Fibroblast of mammary gland (primary cell): ENCODE measurements around the gene PHTF1.

Experiments
- DNase-seq: peaks from one replicate; pipeline ENCODE4 v3.0.0-alpha.2; 2010; ENCODE audit warnings: low read depth
- H3K4me3 ChIP-seq: 2 replicates; pipeline ENCODE4 v1.5.1; 2011; ENCODE audit warnings: low read depth, mild to moderate bottlenecking, low read length, moderate library complexity; ENCODE audit not compliant: control insufficient read depth
- CTCF ChIP-seq: conservative IDR thresholded peaks from 2 replicates; pipeline ENCODE4 v1.5.1; 2011; ENCODE audit warnings: low read depth, low read length, inconsistent platforms; ENCODE audit not compliant: control insufficient read depth, insufficient read depth

The PHTF1 gene

GRCh38 chr1:113759333-113760101, at the start of gene PHTF1:
Gene PHTF1 (minus strand): TSS chr1:113759486. CDS start chr1:113758703, 783 bp downstream.
- TF ChIP-seq CTCF: no peak
- peak; percentile 76 for DNase-seq
- H3K4me3 ChIP-seq: peak within 1 kb of the TSS; percentile 86

GRCh38 chr1:113808450-113809195, 49.3 kb upstream of the PHTF1 start:
- no peak for DNase-seq

GRCh38 chr1:113805639-113806038, 46.4 kb upstream of the PHTF1 start:
- H3K4me3 ChIP-seq: no peak overlapping the region
- DNase-seq: no peak
- no peak for TF ChIP-seq CTCF

More at GRCh38 chr1:113808450-113809195, 49.3 kb upstream of the PHTF1 start:
- no peak for TF ChIP-seq CTCF
- H3K4me3 ChIP-seq: no peak overlapping the region

GRCh38 chr1:113805256-113805531, 45.9 kb upstream of the PHTF1 start:
- no peak for TF ChIP-seq CTCF
- no peak overlapping the region for H3K4me3 ChIP-seq
- DNase-seq: no peak

- peak; percentile 80 for DNase-seq
- no peak for TF ChIP-seq CTCF
- H3K4me3 ChIP-seq: no peak overlapping the region
Measured at GRCh38 chr1:113804421-113805255, 45.4 kb upstream of the PHTF1 start.

GRCh38 chr1:113802367-113803007, 43.2 kb upstream of the PHTF1 start:
- H3K4me3 ChIP-seq: no peak overlapping the region
- no peak for DNase-seq
- TF ChIP-seq CTCF: no peak
